CD4-positive, alpha-beta T cell treated with Interleukin-21 for 1 hour (primary cell): ENCODE results near the gene EVA1A.

Experiments
- DNase-seq: peaks from one replicate; pipeline ENCODE4 v3.0.0-alpha.2; 2020

EVA1A gene

GRCh38 chr2:75589391-75590105 lies 28.8 kb upstream of the EVA1A start:
- DNase-seq: no peak

GRCh38 chr2:75587954-75588587 lies 27.3 kb upstream of the EVA1A start:
- DNase-seq: no peak

GRCh38 chr2:75586971-75587370 lies 26.2 kb upstream of the EVA1A start:
- no peak for DNase-seq

- DNase-seq: no peak
Measured at GRCh38 chr2:75582840-75583239, 22.1 kb upstream of the EVA1A start.

GRCh38 chr2:75580606-75581005 lies 19.9 kb upstream of the EVA1A start:
- DNase-seq: no peak

GRCh38 chr2:75580156-75580555 lies 19.4 kb upstream of the EVA1A start:
- no peak for DNase-seq

GRCh38 chr2:75579186-75579585 lies 18.4 kb upstream of the EVA1A start:
- DNase-seq: no peak

- no peak for DNase-seq
Measured at GRCh38 chr2:75577280-75577679, 16.5 kb upstream of the EVA1A start.

- no peak for DNase-seq
Measured at GRCh38 chr2:75574106-75574505, 13.4 kb upstream of the EVA1A start.

GRCh38 chr2:75573145-75573878 lies 12.6 kb upstream of the EVA1A start:
- no peak for DNase-seq

- no peak for DNase-seq
Measured at GRCh38 chr2:75571730-75572430, 11.1 kb upstream of the EVA1A start.

GRCh38 chr2:75570948-75571729 lies 10.4 kb upstream of the EVA1A start:
- DNase-seq: no peak

- DNase-seq: no peak
Measured at GRCh38 chr2:75570024-75570947, 9.5 kb upstream of the EVA1A start.

GRCh38 chr2:75569546-75569945 lies 8.8 kb upstream of the EVA1A start:
- DNase-seq: no peak

- DNase-seq: no peak
Measured at GRCh38 chr2:75568174-75568573, 7.4 kb upstream of the EVA1A start.

GRCh38 chr2:75565472-75566462 lies 5.0 kb upstream of the EVA1A start:
- DNase-seq: no peak

GRCh38 chr2:75564713-75565359 lies 4.1 kb upstream of the EVA1A start:
- DNase-seq: no peak

- DNase-seq: no peak
Measured at GRCh38 chr2:75564026-75564688, 3.4 kb upstream of the EVA1A start.

GRCh38 chr2:75563591-75563990 lies 2.9 kb upstream of the EVA1A start:
- DNase-seq: no peak
